Measurements from ENCODE around the gene ASGR1.
"Not testable (repeated sequence)": the region's sequence is repeated elsewhere in the genome, so short reads cannot be mapped to it uniquely, and the experiment has no call there.

DNA sequence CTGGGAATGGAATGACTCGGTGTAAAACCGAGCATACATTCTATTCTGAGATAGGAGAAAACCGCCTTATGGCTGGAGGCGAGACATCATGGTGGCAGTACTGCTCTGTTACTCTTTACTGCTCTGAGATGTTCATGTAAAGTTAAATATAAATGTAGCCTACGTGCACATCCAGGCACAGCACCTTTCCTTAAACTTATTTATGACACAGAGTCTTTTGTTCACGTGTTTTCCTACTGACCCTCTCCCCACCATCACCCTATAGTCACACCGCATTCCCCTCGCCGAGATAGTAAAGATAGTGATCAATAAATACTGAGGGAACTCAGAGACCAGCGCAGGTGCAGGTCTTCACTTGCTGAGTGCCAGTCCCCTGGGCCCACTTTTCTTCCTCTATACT lies 19.6 kb downstream of the ASGR1 start:
- TF ChIP-seq, protein P1, sequence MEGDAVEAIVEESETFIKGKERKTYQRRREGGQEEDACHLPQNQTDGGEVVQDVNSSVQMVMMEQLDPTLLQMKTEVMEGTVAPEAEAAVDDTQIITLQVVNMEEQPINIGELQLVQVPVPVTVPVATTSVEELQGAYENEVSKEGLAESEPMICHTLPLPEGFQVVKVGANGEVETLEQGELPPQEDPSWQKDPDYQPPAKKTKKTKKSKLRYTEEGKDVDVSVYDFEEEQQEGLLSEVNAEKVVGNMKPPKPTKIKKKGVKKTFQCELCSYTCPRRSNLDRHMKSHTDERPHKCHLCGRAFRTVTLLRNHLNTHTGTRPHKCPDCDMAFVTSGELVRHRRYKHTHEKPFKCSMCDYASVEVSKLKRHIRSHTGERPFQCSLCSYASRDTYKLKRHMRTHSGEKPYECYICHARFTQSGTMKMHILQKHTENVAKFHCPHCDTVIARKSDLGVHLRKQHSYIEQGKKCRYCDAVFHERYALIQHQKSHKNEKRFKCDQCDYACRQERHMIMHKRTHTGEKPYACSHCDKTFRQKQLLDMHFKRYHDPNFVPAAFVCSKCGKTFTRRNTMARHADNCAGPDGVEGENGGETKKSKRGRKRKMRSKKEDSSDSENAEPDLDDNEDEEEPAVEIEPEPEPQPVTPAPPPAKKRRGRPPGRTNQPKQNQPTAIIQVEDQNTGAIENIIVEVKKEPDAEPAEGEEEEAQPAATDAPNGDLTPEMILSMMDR (conservative IDR thresholded peaks at IDR 0.05; ENCODE audit: low read length): not testable (repeated sequence)
- TF ChIP-seq EZH2phosphoT487 (IDR thresholded peaks at IDR 0.05; ENCODE audit: borderline replicate concordance): not testable (repeated sequence)

All from Loucy (cell line).